ENCODE results near the gene SP140. TPM values are rescaled to one million over a fixed set of nuclear protein-coding genes. Genes with fewer than 3 reads are reported as not detected.

The SP140 gene
- 4.6 and 5.3 TPM in 2 replicates for total RNA-seq

DNA sequence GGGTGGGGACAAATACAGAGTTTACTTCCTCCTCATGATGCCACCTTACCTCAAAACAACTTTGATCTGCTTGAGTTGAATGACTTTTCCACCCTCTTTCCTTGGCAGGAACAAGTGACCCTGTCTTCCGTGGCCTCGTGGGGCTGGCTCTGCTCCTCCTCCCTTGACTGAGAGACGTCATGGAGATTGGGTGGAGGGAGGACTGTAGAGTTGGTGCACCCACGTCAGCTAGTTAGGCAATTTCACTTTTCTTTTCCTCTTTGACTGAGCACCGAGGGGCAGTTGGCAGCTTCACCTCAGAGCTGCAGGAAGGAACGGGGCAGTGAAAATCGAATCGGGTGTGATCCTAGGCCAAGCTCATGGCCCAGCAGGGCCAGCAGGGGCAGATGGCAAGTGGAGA lies at the start of gene SP140:
Gene SP140 (plus strand): TSS at position 251 of the 400 bp plus-strand sequence. CDS start 109 bp downstream, at position 360.
- H3K4me3 ChIP-seq (ENCODE audit: low read depth, low read length) = no peak within 1 kb of the TSS
- TF ChIP-seq, protein P1, sequence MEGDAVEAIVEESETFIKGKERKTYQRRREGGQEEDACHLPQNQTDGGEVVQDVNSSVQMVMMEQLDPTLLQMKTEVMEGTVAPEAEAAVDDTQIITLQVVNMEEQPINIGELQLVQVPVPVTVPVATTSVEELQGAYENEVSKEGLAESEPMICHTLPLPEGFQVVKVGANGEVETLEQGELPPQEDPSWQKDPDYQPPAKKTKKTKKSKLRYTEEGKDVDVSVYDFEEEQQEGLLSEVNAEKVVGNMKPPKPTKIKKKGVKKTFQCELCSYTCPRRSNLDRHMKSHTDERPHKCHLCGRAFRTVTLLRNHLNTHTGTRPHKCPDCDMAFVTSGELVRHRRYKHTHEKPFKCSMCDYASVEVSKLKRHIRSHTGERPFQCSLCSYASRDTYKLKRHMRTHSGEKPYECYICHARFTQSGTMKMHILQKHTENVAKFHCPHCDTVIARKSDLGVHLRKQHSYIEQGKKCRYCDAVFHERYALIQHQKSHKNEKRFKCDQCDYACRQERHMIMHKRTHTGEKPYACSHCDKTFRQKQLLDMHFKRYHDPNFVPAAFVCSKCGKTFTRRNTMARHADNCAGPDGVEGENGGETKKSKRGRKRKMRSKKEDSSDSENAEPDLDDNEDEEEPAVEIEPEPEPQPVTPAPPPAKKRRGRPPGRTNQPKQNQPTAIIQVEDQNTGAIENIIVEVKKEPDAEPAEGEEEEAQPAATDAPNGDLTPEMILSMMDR (conservative IDR thresholded peaks at IDR 0.05; ENCODE audit: low read depth, low read length) = no peak
- DNase-seq (ENCODE audit: low read depth) = no peak

DNA sequence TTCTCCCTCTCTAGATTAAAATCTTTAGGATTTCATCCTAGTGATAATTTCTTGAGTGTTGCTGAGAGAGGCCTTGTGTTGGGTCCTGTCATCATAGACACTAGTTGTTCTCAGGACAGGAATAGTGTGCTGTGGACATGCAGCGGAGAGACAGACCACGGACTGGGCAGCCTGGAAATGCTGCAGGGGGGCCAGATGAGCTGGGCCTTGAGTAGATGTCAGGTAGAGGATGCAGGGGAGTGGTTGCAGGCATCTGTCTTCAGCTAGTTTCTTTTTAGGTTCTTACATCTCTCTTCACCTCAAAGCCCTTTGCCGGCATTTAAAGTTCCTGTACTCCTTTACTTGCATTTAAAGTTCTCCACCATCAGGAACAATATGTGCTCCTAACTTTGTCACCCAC lies 48.5 kb upstream of the SP140 start:
- no peak overlapping the region for H3K4me3 ChIP-seq (ENCODE audit: low read depth, low read length)
- no peak for DNase-seq (ENCODE audit: low read depth)
- TF ChIP-seq, protein P1 (conservative IDR thresholded peaks at IDR 0.05; ENCODE audit: low read depth, low read length) = no peak

DNA sequence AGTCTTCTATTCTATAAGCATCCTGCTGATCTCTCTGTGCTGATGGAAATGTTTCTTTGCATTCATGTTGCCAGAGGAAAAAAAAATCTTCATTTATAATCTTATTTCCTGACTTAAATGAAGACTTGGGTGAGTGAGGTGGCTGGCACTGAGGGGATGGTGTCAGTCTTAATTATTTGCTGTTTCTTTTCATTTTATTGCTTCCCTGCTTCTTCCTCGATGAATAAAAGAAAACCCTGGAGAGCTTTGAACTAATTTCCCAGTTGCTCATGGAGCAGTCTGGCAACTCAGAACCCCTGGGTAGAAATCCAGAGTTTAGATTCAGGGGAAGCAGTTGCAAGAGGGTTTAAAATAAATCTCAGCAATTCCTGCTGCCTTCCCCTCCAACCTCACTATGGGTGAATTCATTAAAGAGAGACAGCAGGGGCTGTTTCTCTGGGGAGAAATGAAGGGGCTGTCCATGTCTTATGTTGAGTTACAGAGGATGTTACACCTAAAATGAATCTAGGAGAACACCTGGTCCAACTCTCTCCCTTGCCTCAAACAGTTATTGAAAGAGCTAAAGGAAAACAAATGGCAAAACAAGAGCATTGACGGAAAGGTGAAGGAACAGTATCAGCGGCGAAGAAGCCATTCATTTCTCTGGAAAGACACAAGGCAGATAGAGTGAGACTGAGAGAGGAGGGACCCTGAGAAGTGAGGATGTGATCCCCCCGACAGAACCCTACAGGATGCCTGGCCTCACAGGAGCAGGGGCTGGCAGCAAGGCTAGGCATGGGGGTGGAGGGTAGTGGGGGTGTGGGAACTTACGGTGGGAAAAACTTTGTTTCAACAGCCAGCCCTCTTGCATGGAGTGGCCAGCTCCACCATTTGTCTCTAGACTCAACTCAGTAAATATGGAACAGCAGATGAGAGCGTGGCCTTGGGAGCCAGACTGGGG lies 46.7 kb upstream of the SP140 start:
- DNase-seq (ENCODE audit: low read depth) = no peak
- H3K4me3 ChIP-seq (ENCODE audit: low read depth, low read length) = no peak overlapping the region
- TF ChIP-seq, protein P1 (conservative IDR thresholded peaks at IDR 0.05; ENCODE audit: low read depth, low read length) = no peak

DNA sequence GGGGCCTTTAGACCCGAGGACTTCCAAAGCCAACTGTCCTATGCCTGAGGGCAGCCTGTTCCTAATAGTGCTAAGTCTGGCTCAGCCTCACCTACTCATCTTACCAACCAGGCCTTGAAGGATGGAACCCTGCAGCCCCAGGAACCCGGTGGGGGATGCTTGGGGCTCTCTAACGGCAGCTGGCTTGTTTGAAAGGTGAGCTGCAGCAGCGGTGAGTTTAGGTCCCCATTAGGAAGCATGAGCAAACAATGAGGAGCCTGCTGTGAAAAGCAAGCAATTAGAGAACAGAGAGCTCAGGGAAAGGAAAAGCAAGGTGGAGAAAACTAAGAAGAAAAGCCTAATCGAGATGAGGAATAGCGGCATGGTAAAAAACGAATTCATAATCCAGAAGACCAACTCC lies 45.6 kb upstream of the SP140 start:
- TF ChIP-seq, protein P1 (conservative IDR thresholded peaks at IDR 0.05; ENCODE audit: low read depth, low read length) = no peak
- H3K4me3 ChIP-seq (ENCODE audit: low read depth, low read length) = no peak overlapping the region
- no peak for DNase-seq (ENCODE audit: low read depth)

DNA sequence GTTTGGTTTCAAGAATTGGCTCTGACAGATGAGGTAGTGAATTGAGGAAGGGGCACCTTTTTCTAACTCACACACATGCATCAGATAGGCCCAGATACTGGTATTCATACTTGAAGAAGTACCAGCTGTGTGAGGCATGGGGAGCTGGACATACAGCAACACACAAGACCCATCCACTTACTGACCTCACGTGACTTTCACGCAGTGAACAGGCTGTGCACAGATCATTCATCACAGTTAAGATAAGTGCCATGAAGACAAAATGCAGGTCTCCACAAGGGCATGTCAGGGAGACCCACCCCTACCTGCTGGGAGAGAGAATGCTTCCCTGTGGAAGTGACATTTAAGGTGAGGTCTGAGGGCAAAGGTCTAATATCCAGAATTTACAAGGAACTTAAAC lies 44.3 kb upstream of the SP140 start:
- TF ChIP-seq, protein P1 (conservative IDR thresholded peaks at IDR 0.05; ENCODE audit: low read depth, low read length) = no peak
- no peak for DNase-seq (ENCODE audit: low read depth)
- H3K4me3 ChIP-seq (ENCODE audit: low read depth, low read length) = no peak overlapping the region

DNA sequence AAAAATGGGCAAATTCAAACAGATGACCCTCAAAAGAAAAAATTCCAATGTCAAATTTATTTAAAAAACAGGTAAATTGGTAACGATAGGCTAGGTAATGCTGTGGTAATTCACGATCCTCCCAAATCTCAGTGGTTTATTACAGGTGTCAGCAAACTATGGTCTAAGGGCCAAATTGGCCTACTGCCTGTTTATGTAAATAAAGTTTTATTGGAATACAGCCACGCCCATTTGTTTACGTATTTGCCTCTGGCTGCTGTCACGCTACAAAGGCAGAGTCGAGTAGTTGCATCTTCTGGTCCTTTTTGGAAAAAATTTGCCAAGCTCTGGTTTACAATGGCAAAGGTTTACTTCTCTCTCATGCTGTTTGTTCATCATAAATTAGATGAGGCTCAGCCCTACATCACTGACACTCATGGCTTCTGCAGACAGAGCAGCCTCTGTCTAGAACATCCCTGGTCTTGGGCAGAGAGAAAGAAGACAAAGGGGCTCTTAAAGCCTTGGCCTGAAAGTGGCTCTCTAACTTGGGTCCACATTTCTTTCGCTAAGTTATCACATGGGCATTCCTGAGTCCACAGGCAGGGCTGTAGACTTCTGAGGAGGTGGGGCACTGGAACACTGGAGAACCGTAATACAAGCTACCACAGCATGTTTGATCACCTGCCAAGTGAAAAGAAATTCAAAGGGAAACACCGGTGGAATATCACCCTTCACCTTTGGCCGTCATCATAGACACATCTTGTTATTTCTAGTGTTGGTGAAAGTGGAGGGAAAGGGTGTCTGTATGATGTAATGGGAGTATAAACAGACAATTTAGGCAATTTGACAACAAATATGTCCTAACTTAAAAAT lies 40.6 kb upstream of the SP140 start:
- TF ChIP-seq, protein P1 (conservative IDR thresholded peaks at IDR 0.05; ENCODE audit: low read depth, low read length) = no peak
- DNase-seq (ENCODE audit: low read depth) = no peak
- no peak overlapping the region for H3K4me3 ChIP-seq (ENCODE audit: low read depth, low read length)

All from epithelial cell of proximal tubule (primary cell).